Sigmoid colon (tissue), 4 donors: ENCODE results near the gene NR3C2.

ENCODE experiments used
- EP300 ChIP-seq, 4 donors: sonication (generic); formaldehyde crosslinking; IDR thresholded peaks; one replicate each; pipeline ENCODE4 v1.6.1; 2017; ENCODE audit warnings: antibody characterized with exemption in 4 of 4
- POLR2A ChIP-seq, 2 donors: fragments of 450-650 bp; IDR thresholded peaks; one replicate each; pipeline ENCODE4 v1.6.1; 2016; ENCODE audit warnings: antibody characterized with exemption in 2 of 2, mild to moderate bottlenecking in 2 of 2, moderate library complexity in 2 of 2
- POLR2AphosphoS5 ChIP-seq, 4 donors: sonication (generic); formaldehyde crosslinking; IDR thresholded peaks; one replicate each; pipeline ENCODE4 v1.6.1; 2017; ENCODE audit warnings: antibody characterized with exemption in 4 of 4
- TF ChIP-seq, protein P1 (sequence below), 4 experiments: fragments of 450-650 bp in 3 of 4; fragments of 200-600 bp in 1 of 4; IDR thresholded peaks; one replicate each; pipeline ENCODE4 v1.5.1; 2016 to 2019; ENCODE audit warnings: antibody characterized with exemption in 4 of 4, mild to moderate bottlenecking in 3 of 4, moderate library complexity in 2 of 4

DNA sequence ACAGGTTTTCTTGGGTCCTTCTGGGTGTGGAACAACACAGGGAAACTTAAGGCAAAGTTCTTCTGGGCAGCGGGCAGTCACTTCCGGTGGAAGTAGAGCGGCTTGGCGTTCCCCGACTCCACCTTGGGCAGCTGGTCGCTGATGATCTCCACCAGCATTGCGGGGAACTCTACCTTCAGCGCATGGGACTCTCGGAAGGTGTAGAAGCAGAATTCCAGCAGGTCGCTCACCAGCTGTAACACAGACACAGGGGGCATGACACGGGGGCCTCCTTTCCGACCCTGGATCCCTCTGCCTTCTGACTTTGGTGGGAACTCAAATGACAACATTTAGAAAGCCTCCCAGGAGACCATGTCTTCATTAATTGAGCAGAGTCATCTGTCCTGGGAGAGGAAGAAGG is 360.9 kb downstream of the NR3C2 start:
- TF ChIP-seq, protein P1, sequence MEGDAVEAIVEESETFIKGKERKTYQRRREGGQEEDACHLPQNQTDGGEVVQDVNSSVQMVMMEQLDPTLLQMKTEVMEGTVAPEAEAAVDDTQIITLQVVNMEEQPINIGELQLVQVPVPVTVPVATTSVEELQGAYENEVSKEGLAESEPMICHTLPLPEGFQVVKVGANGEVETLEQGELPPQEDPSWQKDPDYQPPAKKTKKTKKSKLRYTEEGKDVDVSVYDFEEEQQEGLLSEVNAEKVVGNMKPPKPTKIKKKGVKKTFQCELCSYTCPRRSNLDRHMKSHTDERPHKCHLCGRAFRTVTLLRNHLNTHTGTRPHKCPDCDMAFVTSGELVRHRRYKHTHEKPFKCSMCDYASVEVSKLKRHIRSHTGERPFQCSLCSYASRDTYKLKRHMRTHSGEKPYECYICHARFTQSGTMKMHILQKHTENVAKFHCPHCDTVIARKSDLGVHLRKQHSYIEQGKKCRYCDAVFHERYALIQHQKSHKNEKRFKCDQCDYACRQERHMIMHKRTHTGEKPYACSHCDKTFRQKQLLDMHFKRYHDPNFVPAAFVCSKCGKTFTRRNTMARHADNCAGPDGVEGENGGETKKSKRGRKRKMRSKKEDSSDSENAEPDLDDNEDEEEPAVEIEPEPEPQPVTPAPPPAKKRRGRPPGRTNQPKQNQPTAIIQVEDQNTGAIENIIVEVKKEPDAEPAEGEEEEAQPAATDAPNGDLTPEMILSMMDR (IDR thresholded peaks at IDR 0.05), result no peak
- TF ChIP-seq POLR2A (IDR thresholded peaks at IDR 0.05) (no peak), POLR2AphosphoS5 (IDR thresholded peaks at IDR 0.05) (no peak), EP300 (IDR thresholded peaks at IDR 0.05) (no peak)
